ENCODE results near the gene PIMREG. TPM values are rescaled to one million over a fixed set of nuclear protein-coding genes. Genes with fewer than 3 reads are reported as not detected.
A peak's percentile ranks its signal among the peaks of the same experiment; 100 is the strongest.

Gene PIMREG
- polyA plus RNA-seq, 3 donors, result not detected

DNA sequence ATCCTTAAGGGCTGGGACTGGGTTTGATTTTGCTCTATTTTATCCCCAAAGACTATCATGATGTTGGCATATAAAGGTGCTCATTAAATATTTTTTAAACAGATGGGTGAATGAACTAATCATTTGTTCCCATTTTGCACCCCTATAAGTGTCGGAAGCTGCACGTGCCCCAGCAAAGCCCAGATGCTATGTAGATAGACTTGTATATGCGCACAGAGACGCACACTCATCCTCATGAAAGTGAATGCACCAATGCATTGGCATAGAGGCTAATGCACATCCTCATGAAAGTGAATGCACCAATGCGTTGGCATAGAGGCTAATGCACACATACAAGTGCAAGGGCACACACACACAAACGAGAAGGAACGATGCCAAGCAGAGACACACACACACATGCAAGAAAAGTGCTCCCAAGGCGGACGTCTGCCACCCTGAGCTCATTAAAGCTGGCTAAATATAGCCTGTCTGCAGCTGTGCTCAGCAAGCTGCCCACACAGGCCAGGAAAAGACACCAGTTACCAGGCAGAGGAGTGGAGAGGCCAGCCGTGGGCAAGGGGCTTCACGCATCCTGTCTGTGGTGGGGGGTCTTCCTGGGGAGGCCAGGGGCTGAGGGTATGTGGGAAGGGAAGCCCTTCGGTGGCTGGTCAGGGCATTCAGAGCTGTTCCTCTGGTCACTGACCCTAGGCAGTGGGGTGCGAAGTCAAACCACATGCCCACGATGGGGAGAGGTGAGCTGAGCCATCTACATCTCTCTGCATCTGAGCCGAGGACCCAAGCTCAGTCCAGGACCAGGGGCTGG, 52.6 kb downstream of the PIMREG start:
- Mint-ChIP-seq H3K9me3 (peaks cover 0 to 4% (median 2%) of the 10 kb centered on the region in 7 donors), H3K27me3 (ENCODE audit: low read depth in 3 of 3) (peaks cover 20 to 35% (median 27%) of the 10 kb centered on the region in 3 donors), H3K27ac (no peak overlapping the region), H3K4me3 (peak overlapping the region in 1 of 2 donors; percentile 47), H3K36me3 (no peaks in the 10 kb centered on the region), H3K4me1 (peaks cover 3% of the 10 kb centered on the region)
- Histone ChIP-seq H3K79me2 (ENCODE audit: insufficient read depth, low read length) (no peaks in the 10 kb centered on the region), H3K9me3 (replicated peaks in 1 of 2; ENCODE audit: control insufficient read depth in 1 of 2, insufficient read depth in 1 of 2, low read length in 2 of 2) (no peaks in the 10 kb centered on the region), H3K9ac (ENCODE audit: insufficient read depth, low read length, poor library complexity, severe bottlenecking) (no peak overlapping the region), H4K20me1 (ENCODE audit: insufficient read depth, low read length) (no peaks in the 10 kb centered on the region), H3K4me3 (replicated peaks in 1 of 3; ENCODE audit: low read depth in 2 of 3, low read length in 3 of 3) (no peak overlapping the region), H2AFZ (ENCODE audit: insufficient read depth, low read depth, low read length, poor library complexity, severe bottlenecking) (no peak overlapping the region), H3K27me3 (ENCODE audit: control insufficient read depth in 2 of 2, insufficient read depth in 2 of 2, low read length in 2 of 2) (peaks cover 0 to 20% of the 10 kb centered on the region in 2 donors), H3K4me1 (ENCODE audit: control insufficient read depth in 1 of 2, insufficient read depth in 2 of 2, low read length in 2 of 2) (no peaks in the 10 kb centered on the region), H3K36me3 (replicated peaks in 1 of 2; ENCODE audit: control insufficient read depth in 1 of 2, insufficient read depth in 2 of 2, low read length in 2 of 2) (no peaks in the 10 kb centered on the region), H3K27ac (ENCODE audit: low read depth in 1 of 2, low read length in 2 of 2) (no peak overlapping the region), H3K4me2 (replicated peaks; ENCODE audit: extremely low read depth, low read length, poor library complexity, severe bottlenecking) (no peak overlapping the region)
- intact Hi-C loops (cut with micrococcal nuclease), result no loop called here
- no peak for DNase-seq
- WGBS (ENCODE audit: insufficient coverage), result 45% methylated on average over 11 of the region's 15 CpGs
- TF ChIP-seq, protein P1, sequence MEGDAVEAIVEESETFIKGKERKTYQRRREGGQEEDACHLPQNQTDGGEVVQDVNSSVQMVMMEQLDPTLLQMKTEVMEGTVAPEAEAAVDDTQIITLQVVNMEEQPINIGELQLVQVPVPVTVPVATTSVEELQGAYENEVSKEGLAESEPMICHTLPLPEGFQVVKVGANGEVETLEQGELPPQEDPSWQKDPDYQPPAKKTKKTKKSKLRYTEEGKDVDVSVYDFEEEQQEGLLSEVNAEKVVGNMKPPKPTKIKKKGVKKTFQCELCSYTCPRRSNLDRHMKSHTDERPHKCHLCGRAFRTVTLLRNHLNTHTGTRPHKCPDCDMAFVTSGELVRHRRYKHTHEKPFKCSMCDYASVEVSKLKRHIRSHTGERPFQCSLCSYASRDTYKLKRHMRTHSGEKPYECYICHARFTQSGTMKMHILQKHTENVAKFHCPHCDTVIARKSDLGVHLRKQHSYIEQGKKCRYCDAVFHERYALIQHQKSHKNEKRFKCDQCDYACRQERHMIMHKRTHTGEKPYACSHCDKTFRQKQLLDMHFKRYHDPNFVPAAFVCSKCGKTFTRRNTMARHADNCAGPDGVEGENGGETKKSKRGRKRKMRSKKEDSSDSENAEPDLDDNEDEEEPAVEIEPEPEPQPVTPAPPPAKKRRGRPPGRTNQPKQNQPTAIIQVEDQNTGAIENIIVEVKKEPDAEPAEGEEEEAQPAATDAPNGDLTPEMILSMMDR (IDR thresholded peaks at IDR 0.05), result no peak

DNA sequence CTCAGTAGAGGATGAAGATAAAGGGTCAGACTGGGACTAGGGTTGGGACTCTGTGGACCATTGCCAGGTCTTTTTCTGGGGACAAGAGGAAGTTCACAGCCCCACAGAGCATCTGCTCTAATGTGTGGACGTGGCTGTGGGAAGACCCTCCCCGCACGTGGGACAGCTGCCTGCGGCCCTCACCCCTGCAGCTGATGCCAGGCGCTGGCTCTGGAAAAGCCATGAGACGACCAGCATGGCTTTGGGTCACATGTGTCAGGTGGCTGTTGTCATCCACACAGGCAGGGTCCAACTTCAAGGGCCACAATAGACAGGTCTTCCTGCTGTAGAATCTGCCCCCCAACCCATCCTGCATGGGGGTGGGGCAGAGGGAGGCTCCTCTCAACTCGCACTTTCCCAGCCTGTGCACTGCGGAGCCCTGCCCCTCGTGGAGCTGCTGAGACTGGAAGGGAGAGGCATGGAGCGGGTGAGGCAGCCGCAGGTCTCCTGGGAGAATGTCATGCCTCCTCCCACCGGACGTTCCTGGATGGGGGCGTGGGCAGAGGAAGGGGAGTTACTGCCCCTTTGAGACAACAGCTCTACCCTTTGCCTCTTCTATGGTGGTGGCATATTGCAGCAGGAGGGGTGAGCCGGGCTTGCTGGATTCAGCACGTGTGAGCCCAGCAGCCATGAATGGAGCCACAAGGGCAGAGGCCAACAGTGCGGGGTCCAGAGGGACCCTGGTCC, 53.4 kb downstream of the PIMREG start:
- no peak overlapping the region for H3K9ac ChIP-seq (ENCODE audit: insufficient read depth, low read length, poor library complexity, severe bottlenecking)
- peak overlapping the region in 1 of 2 donors; percentile 22 for H3K4me3 Mint-ChIP-seq
- H3K4me1 Mint-ChIP-seq, result peaks cover 3% of the 10 kb centered on the region
- no peak overlapping the region for H3K4me3 ChIP-seq (replicated peaks in 1 of 3; ENCODE audit: low read depth in 2 of 3, low read length in 3 of 3)
- H3K9me3 Mint-ChIP-seq, result peaks cover 0 to 4% (median 2%) of the 10 kb centered on the region in 7 donors
- H4K20me1 ChIP-seq (ENCODE audit: insufficient read depth, low read length), result no peaks in the 10 kb centered on the region
- H3K36me3 ChIP-seq (replicated peaks in 1 of 2; ENCODE audit: control insufficient read depth in 1 of 2, insufficient read depth in 2 of 2, low read length in 2 of 2), result no peaks in the 10 kb centered on the region
- intact Hi-C loops (cut with micrococcal nuclease), result no loop called here
- no peak overlapping the region for H3K27ac ChIP-seq (ENCODE audit: low read depth in 1 of 2, low read length in 2 of 2)
- no peaks in the 10 kb centered on the region for H3K79me2 ChIP-seq (ENCODE audit: insufficient read depth, low read length)
- H3K4me1 ChIP-seq (ENCODE audit: control insufficient read depth in 1 of 2, insufficient read depth in 2 of 2, low read length in 2 of 2), result no peaks in the 10 kb centered on the region
- no peak overlapping the region for H3K4me2 ChIP-seq (replicated peaks; ENCODE audit: extremely low read depth, low read length, poor library complexity, severe bottlenecking)
- H3K27ac Mint-ChIP-seq, result no peak overlapping the region
- H3K27me3 ChIP-seq (ENCODE audit: control insufficient read depth in 2 of 2, insufficient read depth in 2 of 2, low read length in 2 of 2), result peaks cover 0 to 20% of the 10 kb centered on the region in 2 donors
- no peak for DNase-seq
- no peaks in the 10 kb centered on the region for H3K36me3 Mint-ChIP-seq
- WGBS (ENCODE audit: insufficient coverage), result 57% methylated on average over 9 of the region's 17 CpGs
- peaks cover 20 to 35% (median 25%) of the 10 kb centered on the region in 3 donors for H3K27me3 Mint-ChIP-seq (ENCODE audit: low read depth in 3 of 3)
- TF ChIP-seq, protein P1 (IDR thresholded peaks at IDR 0.05), result no peak
- no peak overlapping the region for H2AFZ ChIP-seq (ENCODE audit: insufficient read depth, low read depth, low read length, poor library complexity, severe bottlenecking)
- no peaks in the 10 kb centered on the region for H3K9me3 ChIP-seq (replicated peaks in 1 of 2; ENCODE audit: control insufficient read depth in 1 of 2, insufficient read depth in 1 of 2, low read length in 2 of 2)
